ENCODE data around the gene RERG.

Gene RERG

GRCh38 chr12:15194456-15195368 is 26.5 kb downstream of the RERG start:
- no peaks in the 10 kb centered on the region for H3K9me3 ChIP-seq (ENCODE audit: low read length)
- H3K36me3 ChIP-seq (ENCODE audit: insufficient read depth, low read length) = no peaks in the 10 kb centered on the region
- no peak overlapping the region for H2AFZ ChIP-seq (ENCODE audit: low read depth, low read length)
- no peak overlapping the region for H3K4me3 ChIP-seq (ENCODE audit: low read length)
- H3K27me3 ChIP-seq (ENCODE audit: insufficient read depth, low read length) = no peaks in the 10 kb centered on the region
- no peaks in the 10 kb centered on the region for H3K4me1 ChIP-seq (ENCODE audit: insufficient read depth, low read length)

- H3K4me3 ChIP-seq (ENCODE audit: low read length) = no peak overlapping the region
- no peaks in the 10 kb centered on the region for H3K27me3 ChIP-seq (ENCODE audit: insufficient read depth, low read length)
- H2AFZ ChIP-seq (ENCODE audit: low read depth, low read length) = no peak overlapping the region
- H3K4me1 ChIP-seq (ENCODE audit: insufficient read depth, low read length) = no peaks in the 10 kb centered on the region
- H3K9me3 ChIP-seq (ENCODE audit: low read length) = no peaks in the 10 kb centered on the region
- H3K36me3 ChIP-seq (ENCODE audit: insufficient read depth, low read length) = no peaks in the 10 kb centered on the region
Observed at GRCh38 chr12:15193946-15194345, 27.3 kb downstream of the RERG start.

GRCh38 chr12:15192720-15193119 is 28.5 kb downstream of the RERG start:
- Histone ChIP-seq H3K4me1 (ENCODE audit: insufficient read depth, low read length) (no peaks in the 10 kb centered on the region), H3K27me3 (ENCODE audit: insufficient read depth, low read length) (no peaks in the 10 kb centered on the region), H3K36me3 (ENCODE audit: insufficient read depth, low read length) (no peaks in the 10 kb centered on the region), H3K9me3 (ENCODE audit: low read length) (no peaks in the 10 kb centered on the region), H3K4me3 (ENCODE audit: low read length) (no peak overlapping the region), H2AFZ (ENCODE audit: low read depth, low read length) (no peak overlapping the region)

GRCh38 chr12:15188127-15188526 is 33.1 kb downstream of the RERG start:
- Histone ChIP-seq H3K36me3 (ENCODE audit: insufficient read depth, low read length) (no peaks in the 10 kb centered on the region), H3K27me3 (ENCODE audit: insufficient read depth, low read length) (peaks cover 7% of the 10 kb centered on the region), H2AFZ (ENCODE audit: low read depth, low read length) (no peak overlapping the region), H3K4me3 (ENCODE audit: low read length) (no peak overlapping the region), H3K4me1 (ENCODE audit: insufficient read depth, low read length) (no peaks in the 10 kb centered on the region), H3K9me3 (ENCODE audit: low read length) (no peaks in the 10 kb centered on the region)

GRCh38 chr12:15186597-15186996 is 34.6 kb downstream of the RERG start:
- no peaks in the 10 kb centered on the region for H3K36me3 ChIP-seq (ENCODE audit: insufficient read depth, low read length)
- H3K9me3 ChIP-seq (ENCODE audit: low read length) = no peaks in the 10 kb centered on the region
- no peak overlapping the region for H2AFZ ChIP-seq (ENCODE audit: low read depth, low read length)
- peaks cover 7% of the 10 kb centered on the region for H3K27me3 ChIP-seq (ENCODE audit: insufficient read depth, low read length)
- no peak overlapping the region for H3K4me3 ChIP-seq (ENCODE audit: low read length)
- no peaks in the 10 kb centered on the region for H3K4me1 ChIP-seq (ENCODE audit: insufficient read depth, low read length)

- Histone ChIP-seq H2AFZ (ENCODE audit: low read depth, low read length) (no peak overlapping the region), H3K4me1 (ENCODE audit: insufficient read depth, low read length) (peaks cover 3% of the 10 kb centered on the region), H3K9me3 (ENCODE audit: low read length) (no peaks in the 10 kb centered on the region), H3K4me3 (ENCODE audit: low read length) (no peak overlapping the region), H3K27me3 (ENCODE audit: insufficient read depth, low read length) (peaks cover 7% of the 10 kb centered on the region), H3K36me3 (ENCODE audit: insufficient read depth, low read length) (no peaks in the 10 kb centered on the region)
Observed at GRCh38 chr12:15184484-15184883, 36.7 kb downstream of the RERG start.

- Histone ChIP-seq H3K4me3 (ENCODE audit: low read length) (no peak overlapping the region), H3K9me3 (ENCODE audit: low read length) (no peaks in the 10 kb centered on the region), H2AFZ (ENCODE audit: low read depth, low read length) (no peak overlapping the region), H3K36me3 (ENCODE audit: insufficient read depth, low read length) (no peaks in the 10 kb centered on the region), H3K27me3 (ENCODE audit: insufficient read depth, low read length) (peaks cover 9% of the 10 kb centered on the region), H3K4me1 (ENCODE audit: insufficient read depth, low read length) (peaks cover 3% of the 10 kb centered on the region)
Observed at GRCh38 chr12:15183821-15184220, 37.4 kb downstream of the RERG start.

GRCh38 chr12:15181017-15181683 is 40.1 kb downstream of the RERG start:
- Histone ChIP-seq H2AFZ (ENCODE audit: low read depth, low read length) (no peak overlapping the region), H3K4me3 (ENCODE audit: low read length) (no peak overlapping the region), H3K4me1 (ENCODE audit: insufficient read depth, low read length) (peaks cover 3% of the 10 kb centered on the region), H3K36me3 (ENCODE audit: insufficient read depth, low read length) (no peaks in the 10 kb centered on the region), H3K9me3 (ENCODE audit: low read length) (no peaks in the 10 kb centered on the region), H3K27me3 (ENCODE audit: insufficient read depth, low read length) (peaks cover 6% of the 10 kb centered on the region)

- no peaks in the 10 kb centered on the region for H3K9me3 ChIP-seq (ENCODE audit: low read length)
- H3K36me3 ChIP-seq (ENCODE audit: insufficient read depth, low read length) = no peaks in the 10 kb centered on the region
- H3K4me3 ChIP-seq (ENCODE audit: low read length) = no peak overlapping the region
- H3K4me1 ChIP-seq (ENCODE audit: insufficient read depth, low read length) = peaks cover 3% of the 10 kb centered on the region
- peaks cover 6% of the 10 kb centered on the region for H3K27me3 ChIP-seq (ENCODE audit: insufficient read depth, low read length)
- no peak overlapping the region for H2AFZ ChIP-seq (ENCODE audit: low read depth, low read length)
Observed at GRCh38 chr12:15180325-15180724, 40.9 kb downstream of the RERG start.

GRCh38 chr12:15179672-15180071 is 41.5 kb downstream of the RERG start:
- Histone ChIP-seq H3K9me3 (ENCODE audit: low read length) (no peaks in the 10 kb centered on the region), H3K4me1 (ENCODE audit: insufficient read depth, low read length) (peaks cover 3% of the 10 kb centered on the region), H2AFZ (ENCODE audit: low read depth, low read length) (no peak overlapping the region), H3K36me3 (ENCODE audit: insufficient read depth, low read length) (no peaks in the 10 kb centered on the region), H3K27me3 (ENCODE audit: insufficient read depth, low read length) (peaks cover 8% of the 10 kb centered on the region), H3K4me3 (ENCODE audit: low read length) (no peak overlapping the region)

- H3K36me3 ChIP-seq (ENCODE audit: insufficient read depth, low read length) = no peaks in the 10 kb centered on the region
- H3K4me3 ChIP-seq (ENCODE audit: low read length) = no peak overlapping the region
- no peaks in the 10 kb centered on the region for H3K9me3 ChIP-seq (ENCODE audit: low read length)
- no peaks in the 10 kb centered on the region for H3K4me1 ChIP-seq (ENCODE audit: insufficient read depth, low read length)
- peaks cover 2% of the 10 kb centered on the region for H3K27me3 ChIP-seq (ENCODE audit: insufficient read depth, low read length)
- H2AFZ ChIP-seq (ENCODE audit: low read depth, low read length) = no peak overlapping the region
Observed at GRCh38 chr12:15173142-15173541, 48.1 kb downstream of the RERG start.

GRCh38 chr12:15172060-15172822 is 49.0 kb downstream of the RERG start:
- Histone ChIP-seq H3K9me3 (ENCODE audit: low read length) (no peaks in the 10 kb centered on the region), H3K4me1 (ENCODE audit: insufficient read depth, low read length) (no peaks in the 10 kb centered on the region), H2AFZ (ENCODE audit: low read depth, low read length) (no peak overlapping the region), H3K4me3 (ENCODE audit: low read length) (no peak overlapping the region), H3K27me3 (ENCODE audit: insufficient read depth, low read length) (peaks cover 2% of the 10 kb centered on the region), H3K36me3 (ENCODE audit: insufficient read depth, low read length) (no peaks in the 10 kb centered on the region)
